Measurements from ENCODE around the gene CGRRF1. TPM values are rescaled to one million over a fixed set of nuclear protein-coding genes. Genes with fewer than 3 reads are reported as not detected.

CGRRF1 gene
- total RNA-seq, 2 experiments from 2014 or later, result 13.3 to 14.0 TPM

GRCh38 chr14:54497224-54497623, 12.5 kb upstream of the CGRRF1 start:
- Mint-ChIP-seq H3K27ac (no peak overlapping the region), H3K27me3 (peaks cover 22% of the 10 kb centered on the region), H3K9me3 (no peaks in the 10 kb centered on the region), H3K36me3 (ENCODE audit: low read depth) (no peaks in the 10 kb centered on the region), H3K4me1 (no peaks in the 10 kb centered on the region), H3K4me3 (no peak overlapping the region)
- ChIA-PET POLR2A (no interaction called here), CTCF (interaction anchor here (3.0 kb wide), 1 partner anchor 12 kb away, joined by 11 read pairs; the partner anchor contains the start of gene CGRRF1)
- DNase-seq, result no peak

- CTCF ChIA-PET, result no interaction called here
- H3K4me1 Mint-ChIP-seq, result peaks cover 3% of the 10 kb centered on the region
These were observed 11.6 kb upstream of the CGRRF1 start for GRCh38 chr14:54498095-54498531.

GRCh38 chr14:54498579-54498978, 11.1 kb upstream of the CGRRF1 start:
- ChIA-PET CTCF (no interaction called here), POLR2A (no interaction called here)
- no peak overlapping the region for H3K4me3 Mint-ChIP-seq
- H3K36me3 Mint-ChIP-seq (ENCODE audit: low read depth), result no peaks in the 10 kb centered on the region
- H3K27ac Mint-ChIP-seq, result no peak overlapping the region
- peaks cover 3% of the 10 kb centered on the region for H3K4me1 Mint-ChIP-seq
- H3K27me3 Mint-ChIP-seq, result peaks cover 28% of the 10 kb centered on the region
- no peak for DNase-seq
- no peaks in the 10 kb centered on the region for H3K9me3 Mint-ChIP-seq

More at GRCh38 chr14:54498095-54498531, 11.6 kb upstream of the CGRRF1 start:
- DNase-seq, result no peak
- Mint-ChIP-seq H3K36me3 (ENCODE audit: low read depth) (no peaks in the 10 kb centered on the region), H3K27me3 (peaks cover 28% of the 10 kb centered on the region), H3K27ac (no peak overlapping the region), H3K9me3 (no peaks in the 10 kb centered on the region), H3K4me3 (no peak overlapping the region)
- POLR2A ChIA-PET, result no interaction called here

DNA sequence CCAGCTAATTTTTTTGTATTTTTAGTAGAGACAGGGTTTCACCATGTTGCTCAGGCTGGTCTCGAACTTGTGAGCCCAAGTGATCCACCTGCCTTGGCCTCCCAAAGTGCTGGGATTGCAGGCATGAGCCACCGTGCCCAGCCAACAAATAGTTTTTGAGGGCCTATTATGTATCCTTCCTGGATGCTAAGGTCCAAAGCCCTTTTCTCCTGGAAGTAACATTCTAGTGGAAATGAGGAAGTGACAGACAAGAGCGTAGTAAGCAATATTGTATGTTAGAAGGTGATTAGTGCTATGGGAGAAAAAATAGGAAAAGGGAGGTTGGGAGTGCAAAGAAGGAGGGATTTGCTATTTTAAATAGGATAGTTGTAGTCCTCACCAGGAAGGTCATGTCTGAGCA, 9.0 kb upstream of the CGRRF1 start:
- Mint-ChIP-seq H3K4me3 (no peak overlapping the region), H3K27ac (no peak overlapping the region), H3K4me1 (peaks cover 3% of the 10 kb centered on the region), H3K27me3 (peaks cover 28% of the 10 kb centered on the region), H3K9me3 (no peaks in the 10 kb centered on the region), H3K36me3 (ENCODE audit: low read depth) (no peaks in the 10 kb centered on the region)
- POLR2A ChIA-PET, result no interaction called here
- CTCF ChIA-PET, result no interaction called here
- DNase-seq, result no peak

- Mint-ChIP-seq H3K27me3 (peaks cover 26% of the 10 kb centered on the region), H3K9me3 (no peaks in the 10 kb centered on the region), H3K4me1 (peaks cover 3% of the 10 kb centered on the region), H3K27ac (no peak overlapping the region), H3K4me3 (no peak overlapping the region), H3K36me3 (ENCODE audit: low read depth) (no peaks in the 10 kb centered on the region)
- CTCF ChIA-PET, result interaction anchor here (0.9 kb wide), 1 partner anchor 8 kb away, joined by 3 read pairs; the partner anchor contains the start of gene CGRRF1
- POLR2A ChIA-PET, result interaction anchor here (2.3 kb wide), 1 partner anchor 12 kb away, joined by 11 read pairs; the partner anchor contains the start of gene GMFB
- DNase-seq, result no peak
These were observed 8.2 kb upstream of the CGRRF1 start for GRCh38 chr14:54501480-54501879.

DNA sequence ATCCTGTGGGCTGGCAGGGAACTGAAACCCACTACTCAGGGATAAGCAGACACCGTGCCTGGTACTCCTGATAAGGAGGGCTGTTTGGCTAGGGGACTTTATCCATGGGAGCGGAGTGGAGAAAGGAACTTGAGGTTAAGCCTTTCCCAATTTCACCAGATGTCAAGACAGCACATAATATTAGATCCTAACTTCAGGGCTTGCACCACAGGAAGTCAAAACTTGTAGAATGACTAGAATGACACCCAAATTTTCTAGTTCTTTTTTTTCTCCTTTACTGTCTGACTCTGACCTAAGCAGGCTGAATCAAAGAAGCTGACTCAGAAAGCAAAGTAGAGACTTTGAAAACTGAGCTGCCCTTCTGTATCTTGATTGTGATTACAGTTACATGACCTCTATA, 7.1 kb upstream of the CGRRF1 start:
- DNase-seq, result no peak
- POLR2A ChIA-PET, result interaction anchor here (2.3 kb wide), 1 partner anchor 13 kb away, joined by 11 read pairs; the partner anchor contains the start of gene GMFB
- Mint-ChIP-seq H3K27ac (no peak overlapping the region), H3K9me3 (no peaks in the 10 kb centered on the region), H3K4me1 (peaks cover 3% of the 10 kb centered on the region), H3K4me3 (no peak overlapping the region), H3K27me3 (peaks cover 27% of the 10 kb centered on the region), H3K36me3 (ENCODE audit: low read depth) (no peaks in the 10 kb centered on the region)
- CTCF ChIA-PET, result interaction anchor here (1.9 kb wide), 1 partner anchor 13 kb away, joined by 4 read pairs; no protein-coding TSS in a partner anchor

GRCh38 chr14:54503486-54503885, 6.2 kb upstream of the CGRRF1 start:
- no peak for DNase-seq
- Mint-ChIP-seq H3K27me3 (peaks cover 22% of the 10 kb centered on the region), H3K36me3 (ENCODE audit: low read depth) (no peaks in the 10 kb centered on the region), H3K4me3 (no peak overlapping the region), H3K27ac (no peak overlapping the region), H3K9me3 (no peaks in the 10 kb centered on the region), H3K4me1 (peaks cover 3% of the 10 kb centered on the region)
- ChIA-PET CTCF (interaction anchor here (0.7 to 1.9 kb wide), 4 partner anchors 9 to 136 kb away, joined by 3 to 4 read pairs (median 4); no protein-coding TSS in a partner anchor), POLR2A (interaction anchor here (2.3 kb wide), 1 partner anchor 14 kb away, joined by 11 read pairs; the partner anchor contains the start of gene GMFB)

- peaks cover 34% of the 10 kb centered on the region for H3K4me1 Mint-ChIP-seq
- CTCF ChIA-PET, result interaction anchor here (1.0 to 1.3 kb wide), 2 partner anchors 8 to 262 kb away, joined by 3 read pairs; no protein-coding TSS in a partner anchor
- H3K4me3 Mint-ChIP-seq, result no peak overlapping the region
- H3K9me3 Mint-ChIP-seq, result peaks cover 11% of the 10 kb centered on the region
- POLR2A ChIA-PET, result no interaction called here
- H3K27ac Mint-ChIP-seq, result no peak overlapping the region
- no peaks in the 10 kb centered on the region for H3K27me3 Mint-ChIP-seq
- no peak for DNase-seq
- H3K36me3 Mint-ChIP-seq (ENCODE audit: low read depth), result peaks cover 28% of the 10 kb centered on the region
These were observed 2.7 kb downstream of the CGRRF1 start for GRCh38 chr14:54512393-54512792.

- Mint-ChIP-seq H3K27me3 (no peaks in the 10 kb centered on the region), H3K36me3 (ENCODE audit: low read depth) (peaks cover 38% of the 10 kb centered on the region), H3K9me3 (peaks cover 11% of the 10 kb centered on the region), H3K4me3 (no peak overlapping the region), H3K4me1 (peaks cover 20% of the 10 kb centered on the region), H3K27ac (no peak overlapping the region)
- POLR2A ChIA-PET, result no interaction called here
- no peak for DNase-seq
- CTCF ChIA-PET, result interaction anchor here (1.0 to 1.1 kb wide), 2 partner anchors 13 to 175 kb away, joined by 3 to 4 read pairs; no protein-coding TSS in a partner anchor
These were observed 6.0 kb downstream of the CGRRF1 start for GRCh38 chr14:54515670-54516069.

DNA sequence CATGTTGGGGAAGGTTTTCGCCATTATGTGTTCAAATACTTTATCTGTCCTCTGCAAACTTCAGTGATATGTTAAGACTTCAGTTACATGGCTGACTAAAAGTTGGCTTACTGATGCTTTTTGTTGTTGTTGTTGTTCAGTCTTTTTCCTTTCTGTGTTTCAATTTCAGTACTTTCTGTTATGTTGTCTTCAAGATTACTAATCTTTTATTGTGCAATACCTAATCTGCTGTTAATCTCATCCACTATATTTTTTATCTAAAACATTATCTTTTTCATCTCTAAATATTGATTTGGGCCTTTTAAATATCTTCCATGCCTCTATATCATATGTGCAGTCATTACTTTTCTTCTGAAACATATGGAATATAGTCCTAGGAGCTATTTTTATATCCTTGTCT, 7.0 kb downstream of the CGRRF1 start:
- Mint-ChIP-seq H3K4me1 (peaks cover 12% of the 10 kb centered on the region), H3K27me3 (no peaks in the 10 kb centered on the region), H3K9me3 (peaks cover 11% of the 10 kb centered on the region), H3K27ac (no peak overlapping the region), H3K4me3 (no peak overlapping the region), H3K36me3 (ENCODE audit: low read depth) (peaks cover 38% of the 10 kb centered on the region)
- no peak for DNase-seq
- POLR2A ChIA-PET, result no interaction called here
- CTCF ChIA-PET, result interaction anchor here (1.0 kb wide), 1 partner anchor 174 kb away, joined by 3 read pairs; no protein-coding TSS in a partner anchor

DNA sequence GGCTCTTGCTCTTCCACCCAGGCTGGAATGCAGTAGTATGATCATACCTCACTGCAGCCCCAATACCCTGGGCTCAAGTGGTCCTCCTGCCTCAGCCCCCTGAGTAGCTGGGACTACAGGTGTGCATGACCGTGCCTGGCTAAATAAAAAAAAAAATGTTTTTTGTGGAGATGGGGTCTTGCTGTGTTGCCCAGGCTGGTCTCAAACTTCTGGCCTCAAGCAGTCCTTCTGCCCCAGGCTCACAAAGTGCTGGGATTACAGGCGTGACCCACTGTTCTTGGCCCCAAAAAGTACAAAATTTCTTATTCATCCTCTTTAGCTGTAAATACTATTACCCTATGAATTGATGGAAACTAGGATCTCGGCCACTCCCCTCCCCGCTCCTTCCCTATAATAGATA, 14.7 kb downstream of the CGRRF1 start:
- DNase-seq, result no peak
- no peak overlapping the region for H3K27ac Mint-ChIP-seq
- no peaks in the 10 kb centered on the region for H3K4me1 Mint-ChIP-seq
- H3K27me3 Mint-ChIP-seq, result no peaks in the 10 kb centered on the region
- H3K36me3 Mint-ChIP-seq (ENCODE audit: low read depth), result peaks cover 22% of the 10 kb centered on the region
- no peaks in the 10 kb centered on the region for H3K9me3 Mint-ChIP-seq
- no peak overlapping the region for H3K4me3 Mint-ChIP-seq
- ChIA-PET POLR2A (no interaction called here), CTCF (no interaction called here)

DNA sequence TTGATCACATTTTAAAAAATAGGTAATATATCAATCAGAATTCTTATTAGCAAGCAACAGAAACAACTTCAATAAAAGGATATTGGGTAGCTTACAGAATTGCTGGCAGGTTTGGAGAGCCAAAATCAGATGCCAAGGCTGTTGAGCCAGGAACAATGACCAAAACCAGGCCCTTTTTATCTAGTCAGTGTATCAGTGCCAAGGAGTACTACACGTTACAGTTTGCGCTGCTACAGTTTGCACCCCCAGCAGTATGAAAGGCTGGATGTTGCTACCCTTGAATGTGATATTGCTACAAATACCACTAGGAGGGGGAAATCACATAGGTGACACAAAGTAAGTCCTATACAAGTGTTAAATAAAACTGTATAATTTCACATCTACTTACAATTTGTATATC, 19.3 kb downstream of the CGRRF1 start:
- Mint-ChIP-seq H3K4me1 (peaks cover 10% of the 10 kb centered on the region), H3K36me3 (ENCODE audit: low read depth) (peaks cover 7% of the 10 kb centered on the region), H3K27me3 (no peaks in the 10 kb centered on the region), H3K27ac (no peak overlapping the region), H3K9me3 (no peaks in the 10 kb centered on the region), H3K4me3 (no peak overlapping the region)
- ChIA-PET POLR2A (no interaction called here), CTCF (interaction anchor here (0.8 to 1.1 kb wide), 2 partner anchors 35 to 245 kb away, joined by 3 to 4 read pairs; no protein-coding TSS in a partner anchor)
- DNase-seq, result no peak

- peaks cover 2% of the 10 kb centered on the region for H3K36me3 Mint-ChIP-seq (ENCODE audit: low read depth)
- peaks cover 10% of the 10 kb centered on the region for H3K4me1 Mint-ChIP-seq
- H3K4me3 Mint-ChIP-seq, result no peak overlapping the region
- DNase-seq, result no peak
- POLR2A ChIA-PET, result no interaction called here
- H3K9me3 Mint-ChIP-seq, result no peaks in the 10 kb centered on the region
- CTCF ChIA-PET, result interaction anchor here (0.8 kb wide), 1 partner anchor 34 kb away, joined by 4 read pairs; no protein-coding TSS in a partner anchor
- H3K27me3 Mint-ChIP-seq, result no peaks in the 10 kb centered on the region
- no peak overlapping the region for H3K27ac Mint-ChIP-seq
These were observed 20.1 kb downstream of the CGRRF1 start for GRCh38 chr14:54529811-54530210.
